ENCODE results near the gene RAI1.

Gene RAI1

GRCh38 chr17:17737961-17738894 lies 57.0 kb downstream of the RAI1 start:
- no peak for DNase-seq
- intact Hi-C loops (cut with DNase I): no loop called here

- intact Hi-C loops (cut with DNase I): no loop called here
- peak in 38 of 42 donors; percentile 49 to 90 (median 74) for DNase-seq
These were observed 57.6 kb downstream of the RAI1 start for GRCh38 chr17:17738901-17739300.

- DNase-seq: peak; percentile 57 to 93 (median 79)
- intact Hi-C loops (cut with DNase I): loop anchor here (5.0 kb wide), 1 partner anchor 43 kb away; no protein-coding TSS in a partner anchor
These were observed 58.3 kb downstream of the RAI1 start for GRCh38 chr17:17739388-17740066.

GRCh38 chr17:17740615-17741348 lies 59.5 kb downstream of the RAI1 start:
- intact Hi-C loops (cut with DNase I): loop anchor here (5.0 kb wide), 1 partner anchor 42 kb away; no protein-coding TSS in a partner anchor
- peak in 29 of 42 donors; percentile 34 to 80 (median 59) for DNase-seq

GRCh38 chr17:17741349-17742023 lies 60.2 kb downstream of the RAI1 start:
- DNase-seq: peak; percentile 69 to 95 (median 88)
- intact Hi-C loops (cut with DNase I): loop anchor here (5.0 kb wide), 1 partner anchor 41 kb away; no protein-coding TSS in a partner anchor

- intact Hi-C loops (cut with DNase I): loop anchor here (5.0 kb wide), 1 partner anchor 40 kb away; no protein-coding TSS in a partner anchor
- DNase-seq: peak in 13 of 42 donors; percentile 35 to 69 (median 61)
These were observed 60.9 kb downstream of the RAI1 start for GRCh38 chr17:17742133-17742621.

GRCh38 chr17:17742688-17743390 lies 61.6 kb downstream of the RAI1 start:
- intact Hi-C loops (cut with DNase I): loop anchor here (5.0 kb wide), 1 partner anchor 39 kb away; no protein-coding TSS in a partner anchor
- no peak for DNase-seq

- intact Hi-C loops (cut with DNase I): loop anchor here (5.0 kb wide), 1 partner anchor 39 kb away; no protein-coding TSS in a partner anchor
These were observed 62.3 kb downstream of the RAI1 start for GRCh38 chr17:17743391-17744112.

GRCh38 chr17:17744116-17744515 lies 62.9 kb downstream of the RAI1 start:
- intact Hi-C loops (cut with DNase I): loop anchor here (5.0 kb wide), 1 partner anchor 38 kb away; no protein-coding TSS in a partner anchor
- no peak for DNase-seq

More at GRCh38 chr17:17743391-17744112, 62.3 kb downstream of the RAI1 start:
- DNase-seq: no peak

GRCh38 chr17:17745476-17746455 lies 64.5 kb downstream of the RAI1 start:
- DNase-seq: peak in 10 of 42 donors; percentile 27 to 71 (median 52)
- intact Hi-C loops (cut with DNase I): no loop called here

GRCh38 chr17:17748179-17748578 lies 66.9 kb downstream of the RAI1 start:
- DNase-seq: no peak
- intact Hi-C loops (cut with DNase I): no loop called here

GRCh38 chr17:17748604-17749003 lies 67.3 kb downstream of the RAI1 start:
- DNase-seq: peak in 2 of 42 donors; percentile 46 to 47
- intact Hi-C loops (cut with DNase I): no loop called here

- intact Hi-C loops (cut with DNase I): no loop called here
- peak in 18 of 42 donors; percentile 53 to 78 (median 60) for DNase-seq
These were observed 67.9 kb downstream of the RAI1 start for GRCh38 chr17:17749025-17749772.

GRCh38 chr17:17749921-17750320 lies 68.7 kb downstream of the RAI1 start:
- peak; percentile 49 to 91 (median 80) for DNase-seq

GRCh38 chr17:17750881-17751280 lies 69.6 kb downstream of the RAI1 start:
- intact Hi-C loops (cut with DNase I): no loop called here
- DNase-seq: no peak

More at GRCh38 chr17:17749921-17750320, 68.7 kb downstream of the RAI1 start:
- intact Hi-C loops (cut with DNase I): no loop called here
